HG03575 (cell line): ENCODE results near the gene MTCH1.

Source experiments
- ATAC-seq: cut with Tn5 transposase; IDR thresholded peaks from one replicate; pipeline ENCODE4 v1.9.1; 2021; ENCODE audit not compliant: unreplicated experiment, insufficient number of reproducible peaks, low FRiP score; ENCODE audit errors: extremely low read depth

MTCH1 gene

GRCh38 chr6:37018198-37019064 lies 32.4 kb upstream of the MTCH1 start:
- peak; percentile 50 for ATAC-seq

- ATAC-seq, result no peak
Measured at GRCh38 chr6:37017606-37018197, 31.7 kb upstream of the MTCH1 start.

GRCh38 chr6:37016995-37017394 lies 31.0 kb upstream of the MTCH1 start:
- no peak for ATAC-seq

- ATAC-seq, result no peak
Measured at GRCh38 chr6:37015532-37015931, 29.5 kb upstream of the MTCH1 start.

GRCh38 chr6:37014667-37015066 lies 28.7 kb upstream of the MTCH1 start:
- ATAC-seq, result no peak

- no peak for ATAC-seq
Measured at GRCh38 chr6:37013516-37014491, 27.8 kb upstream of the MTCH1 start.

- ATAC-seq, result no peak
Measured at GRCh38 chr6:37011656-37012378, 25.8 kb upstream of the MTCH1 start.

GRCh38 chr6:37010402-37010892 lies 24.5 kb upstream of the MTCH1 start:
- ATAC-seq, result no peak

- ATAC-seq, result no peak
Measured at GRCh38 chr6:37008484-37009465, 22.8 kb upstream of the MTCH1 start.

GRCh38 chr6:37007340-37008043 lies 21.5 kb upstream of the MTCH1 start:
- no peak for ATAC-seq

- no peak for ATAC-seq
Measured at GRCh38 chr6:37006793-37007339, 20.9 kb upstream of the MTCH1 start.

- ATAC-seq, result no peak
Measured at GRCh38 chr6:37005827-37006567, 20.0 kb upstream of the MTCH1 start.

GRCh38 chr6:37005061-37005810 lies 19.2 kb upstream of the MTCH1 start, which contains the start of gene FGD2:
FGD2 (plus strand) TSS chr6:37005655; CDS start chr6:37005818, 163 bp downstream.
- no peak for ATAC-seq

GRCh38 chr6:37004044-37004980 lies 18.3 kb upstream of the MTCH1 start:
- ATAC-seq, result no peak
